ENCODE measurements around the gene PAK4. TPM values are rescaled to one million over a fixed set of nuclear protein-coding genes. Genes with fewer than 3 reads are reported as not detected.

Gene PAK4
- total and polyA plus RNA-seq, 2 experiments from 2014 or later: 20.3 to 39.6 TPM

GRCh38 chr19:39156326-39157230, 31.0 kb downstream of the PAK4 start:
- Histone ChIP-seq H3K4me3 (no peak overlapping the region), H3K4me1 (ENCODE audit: insufficient read depth) (peaks cover 64% of the 10 kb centered on the region), H4K20me1 (ENCODE audit: insufficient read depth, poor library complexity, severe bottlenecking) (peaks cover 56% of the 10 kb centered on the region), H3K79me2 (peaks cover 98% of the 10 kb centered on the region), H3K36me3 (replicated peaks; ENCODE audit: insufficient read depth, low read depth) (no peaks in the 10 kb centered on the region), H3K27me3 (no peaks in the 10 kb centered on the region), H3K4me2 (peak overlapping the region; percentile 54), H3K27ac (no peak overlapping the region), H3K9me2 (replicated peaks; ENCODE audit: insufficient read depth) (no peaks in the 10 kb centered on the region), H2AFZ (no peak overlapping the region), H3K9me3 (ENCODE audit: low read depth) (no peaks in the 10 kb centered on the region)
- TF ChIP-seq EZH2phosphoT487 (IDR thresholded peaks at IDR 0.05; ENCODE audit: low read depth, severe bottlenecking, unreplicated experiment) (no peak), EZH2 (IDR thresholded peaks at IDR 0.05; ENCODE audit: borderline replicate concordance) (no peak)
- TF ChIP-seq, protein P1, sequence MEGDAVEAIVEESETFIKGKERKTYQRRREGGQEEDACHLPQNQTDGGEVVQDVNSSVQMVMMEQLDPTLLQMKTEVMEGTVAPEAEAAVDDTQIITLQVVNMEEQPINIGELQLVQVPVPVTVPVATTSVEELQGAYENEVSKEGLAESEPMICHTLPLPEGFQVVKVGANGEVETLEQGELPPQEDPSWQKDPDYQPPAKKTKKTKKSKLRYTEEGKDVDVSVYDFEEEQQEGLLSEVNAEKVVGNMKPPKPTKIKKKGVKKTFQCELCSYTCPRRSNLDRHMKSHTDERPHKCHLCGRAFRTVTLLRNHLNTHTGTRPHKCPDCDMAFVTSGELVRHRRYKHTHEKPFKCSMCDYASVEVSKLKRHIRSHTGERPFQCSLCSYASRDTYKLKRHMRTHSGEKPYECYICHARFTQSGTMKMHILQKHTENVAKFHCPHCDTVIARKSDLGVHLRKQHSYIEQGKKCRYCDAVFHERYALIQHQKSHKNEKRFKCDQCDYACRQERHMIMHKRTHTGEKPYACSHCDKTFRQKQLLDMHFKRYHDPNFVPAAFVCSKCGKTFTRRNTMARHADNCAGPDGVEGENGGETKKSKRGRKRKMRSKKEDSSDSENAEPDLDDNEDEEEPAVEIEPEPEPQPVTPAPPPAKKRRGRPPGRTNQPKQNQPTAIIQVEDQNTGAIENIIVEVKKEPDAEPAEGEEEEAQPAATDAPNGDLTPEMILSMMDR (IDR thresholded peaks at IDR 0.05; ENCODE audit: poor library complexity): no peak
- DNase-seq (ENCODE audit: low spot score): no peak
- WGBS (ENCODE audit: low lambda C conversion rate, missing lambda C conversion rate): 75% methylated on average over 19 of the region's 24 CpGs

- H4K20me1 ChIP-seq (ENCODE audit: insufficient read depth, poor library complexity, severe bottlenecking): peaks cover 60% of the 10 kb centered on the region
- H3K4me2 ChIP-seq: no peak overlapping the region
- 79% methylated on average over 23 of the region's 23 CpGs for WGBS (ENCODE audit: low lambda C conversion rate, missing lambda C conversion rate)
- H3K36me3 ChIP-seq (replicated peaks; ENCODE audit: insufficient read depth, low read depth): no peaks in the 10 kb centered on the region
- H3K27ac ChIP-seq: no peak overlapping the region
- no peak overlapping the region for H2AFZ ChIP-seq
- H3K4me3 ChIP-seq: no peak overlapping the region
- TF ChIP-seq EZH2 (IDR thresholded peaks at IDR 0.05; ENCODE audit: borderline replicate concordance) (no peak), EZH2phosphoT487 (IDR thresholded peaks at IDR 0.05; ENCODE audit: low read depth, severe bottlenecking, unreplicated experiment) (no peak)
- TF ChIP-seq, protein P1 (IDR thresholded peaks at IDR 0.05; ENCODE audit: poor library complexity): no peak
- H3K9me2 ChIP-seq (replicated peaks; ENCODE audit: insufficient read depth): no peaks in the 10 kb centered on the region
- H3K9me3 ChIP-seq (ENCODE audit: low read depth): no peaks in the 10 kb centered on the region
- DNase-seq (ENCODE audit: low spot score): no peak
- peaks cover 98% of the 10 kb centered on the region for H3K79me2 ChIP-seq
- peaks cover 64% of the 10 kb centered on the region for H3K4me1 ChIP-seq (ENCODE audit: insufficient read depth)
- no peaks in the 10 kb centered on the region for H3K27me3 ChIP-seq
Measured at GRCh38 chr19:39157275-39157996, 31.9 kb downstream of the PAK4 start.

DNA sequence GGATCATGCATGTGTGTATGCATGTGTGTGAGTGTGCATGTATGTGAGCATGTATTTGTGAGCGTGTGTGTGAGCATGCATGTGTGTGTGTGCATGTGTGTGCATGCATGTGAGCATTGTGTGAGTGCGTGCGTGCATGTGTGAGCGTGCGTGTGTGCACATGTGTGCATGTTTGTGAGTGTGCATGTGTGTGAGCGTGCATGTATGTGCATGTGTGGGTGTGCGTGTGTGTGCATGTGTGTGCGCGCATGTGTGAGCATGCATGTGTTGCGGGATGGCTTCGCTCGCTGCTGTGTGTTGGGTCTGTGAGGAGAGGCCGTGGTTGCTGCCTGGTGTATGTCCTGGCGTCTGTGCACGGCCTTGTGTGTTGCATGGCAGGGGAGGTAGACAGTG, 32.4 kb downstream of the PAK4 start:
- TF ChIP-seq, protein P1 (IDR thresholded peaks at IDR 0.05; ENCODE audit: poor library complexity): no peak
- TF ChIP-seq EZH2phosphoT487 (IDR thresholded peaks at IDR 0.05; ENCODE audit: low read depth, severe bottlenecking, unreplicated experiment): no peak
- TF ChIP-seq EZH2 (IDR thresholded peaks at IDR 0.05; ENCODE audit: borderline replicate concordance): no peak
- no peak overlapping the region for H3K27ac ChIP-seq
- no peak overlapping the region for H3K4me3 ChIP-seq
- WGBS (ENCODE audit: low lambda C conversion rate, missing lambda C conversion rate): 98% methylated on average over 14 of the region's 15 CpGs
- H3K79me2 ChIP-seq: peaks cover 98% of the 10 kb centered on the region
- peaks cover 65% of the 10 kb centered on the region for H4K20me1 ChIP-seq (ENCODE audit: insufficient read depth, poor library complexity, severe bottlenecking)
- DNase-seq (ENCODE audit: low spot score): no peak
- H3K27me3 ChIP-seq: no peaks in the 10 kb centered on the region
- H3K36me3 ChIP-seq (replicated peaks; ENCODE audit: insufficient read depth, low read depth): no peaks in the 10 kb centered on the region
- H3K4me1 ChIP-seq (ENCODE audit: insufficient read depth): peaks cover 64% of the 10 kb centered on the region
- H3K4me2 ChIP-seq: no peak overlapping the region
- H3K9me2 ChIP-seq (replicated peaks; ENCODE audit: insufficient read depth): no peaks in the 10 kb centered on the region
- H2AFZ ChIP-seq: no peak overlapping the region
- H3K9me3 ChIP-seq (ENCODE audit: low read depth): no peaks in the 10 kb centered on the region
